Mucosa of descending colon (tissue), 3 donors: ENCODE data around the gene PLIN3. TPM values are rescaled to one million over a fixed set of nuclear protein-coding genes. Genes with fewer than 3 reads are reported as not detected.
"Not testable (repeated sequence)": the region's sequence is repeated elsewhere in the genome, so short reads cannot be mapped to it uniquely, and the experiment has no call there.

Experiments
- ATAC-seq: fragments of 200-7000 bp; cut with Tn5 transposase; one replicate; pipeline ENCODE4 v1.9.1; 2020; ENCODE audit warnings: mild to moderate bottlenecking, moderate library complexity
- DNase-seq, 3 donors: peaks; one replicate each; pipeline ENCODE4 v3.0.0-alpha.2; 2020
- H3K36me3 ChIP-seq: fragments of 200-600 bp; one replicate; pipeline ENCODE4 v1.8.0; 2021; ENCODE audit warnings: low read depth, mild to moderate bottlenecking
- H3K4me1 ChIP-seq: fragments of 200-600 bp; one replicate; pipeline ENCODE4 v1.8.0; 2021; ENCODE audit warnings: low read depth, mild to moderate bottlenecking
- H3K4me3 ChIP-seq: fragments of 200-600 bp; one replicate; pipeline ENCODE4 v1.8.0; 2021; ENCODE audit warnings: mild to moderate bottlenecking
- H3K9me3 ChIP-seq: fragments of 200-600 bp; one replicate; pipeline ENCODE4 v1.8.0; 2021; ENCODE audit warnings: mild to moderate bottlenecking
- intact Hi-C, 2 donors: fragments of 100-400 bp; cut with DNase I in 1 of 2; cut with micrococcal nuclease in 1 of 2; formaldehyde crosslinking; loops; one replicate each; pipeline versions ENCODE4 v1.11.0 to v1.11.1; 2022; cut with DNase I, micrococcal nuclease
- total RNA-seq, 3 donors: library from RNA; stranded (reverse); fragmentation: NEBNext Ultra II Directional in 2 of 3; extraction: Animal tissue kit (Norgen Biotek cat#: 25700) in 2 of 3; gene quantifications; one replicate each; pipeline versions ENCODE4 v1.2.1 to v1.2.4, GENCODE V29; 2021 to 2023
- TF ChIP-seq, protein P1 (sequence below): fragments of 200-600 bp; IDR thresholded peaks from one replicate; pipeline ENCODE4 v1.8.0; 2022; ENCODE audit warnings: antibody characterized with exemption, mild to moderate bottlenecking
- donor health status: DM: no; HTN: no; CAD: no; lungs with moderate emphysema.
- donor health status: DM: no; HTN: no; CAD: no.
- donor health status: DM: no; HTN: yes; CAD: no.

PLIN3 gene
- total RNA-seq, 3 donors from 2014 or later: 77.3 to 125 (median 108) TPM

GRCh38 chr19:4870025-4870700, 2.7 kb upstream of the PLIN3 start:
- intact Hi-C loops: loop anchor here (5.0 kb wide), 2 partner anchors 42 to 162 kb away; no protein-coding TSS in a partner anchor
- Histone ChIP-seq H3K4me1 (peaks cover 8% of the 10 kb centered on the region), H3K36me3 (no peaks in the 10 kb centered on the region), H3K4me3 (no peak overlapping the region), H3K9me3 (no peaks in the 10 kb centered on the region)
- DNase-seq: peak; percentile 47 to 69 (median 60)
- peak; percentile 63 for ATAC-seq
- TF ChIP-seq, protein P1, sequence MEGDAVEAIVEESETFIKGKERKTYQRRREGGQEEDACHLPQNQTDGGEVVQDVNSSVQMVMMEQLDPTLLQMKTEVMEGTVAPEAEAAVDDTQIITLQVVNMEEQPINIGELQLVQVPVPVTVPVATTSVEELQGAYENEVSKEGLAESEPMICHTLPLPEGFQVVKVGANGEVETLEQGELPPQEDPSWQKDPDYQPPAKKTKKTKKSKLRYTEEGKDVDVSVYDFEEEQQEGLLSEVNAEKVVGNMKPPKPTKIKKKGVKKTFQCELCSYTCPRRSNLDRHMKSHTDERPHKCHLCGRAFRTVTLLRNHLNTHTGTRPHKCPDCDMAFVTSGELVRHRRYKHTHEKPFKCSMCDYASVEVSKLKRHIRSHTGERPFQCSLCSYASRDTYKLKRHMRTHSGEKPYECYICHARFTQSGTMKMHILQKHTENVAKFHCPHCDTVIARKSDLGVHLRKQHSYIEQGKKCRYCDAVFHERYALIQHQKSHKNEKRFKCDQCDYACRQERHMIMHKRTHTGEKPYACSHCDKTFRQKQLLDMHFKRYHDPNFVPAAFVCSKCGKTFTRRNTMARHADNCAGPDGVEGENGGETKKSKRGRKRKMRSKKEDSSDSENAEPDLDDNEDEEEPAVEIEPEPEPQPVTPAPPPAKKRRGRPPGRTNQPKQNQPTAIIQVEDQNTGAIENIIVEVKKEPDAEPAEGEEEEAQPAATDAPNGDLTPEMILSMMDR: no peak

DNA sequence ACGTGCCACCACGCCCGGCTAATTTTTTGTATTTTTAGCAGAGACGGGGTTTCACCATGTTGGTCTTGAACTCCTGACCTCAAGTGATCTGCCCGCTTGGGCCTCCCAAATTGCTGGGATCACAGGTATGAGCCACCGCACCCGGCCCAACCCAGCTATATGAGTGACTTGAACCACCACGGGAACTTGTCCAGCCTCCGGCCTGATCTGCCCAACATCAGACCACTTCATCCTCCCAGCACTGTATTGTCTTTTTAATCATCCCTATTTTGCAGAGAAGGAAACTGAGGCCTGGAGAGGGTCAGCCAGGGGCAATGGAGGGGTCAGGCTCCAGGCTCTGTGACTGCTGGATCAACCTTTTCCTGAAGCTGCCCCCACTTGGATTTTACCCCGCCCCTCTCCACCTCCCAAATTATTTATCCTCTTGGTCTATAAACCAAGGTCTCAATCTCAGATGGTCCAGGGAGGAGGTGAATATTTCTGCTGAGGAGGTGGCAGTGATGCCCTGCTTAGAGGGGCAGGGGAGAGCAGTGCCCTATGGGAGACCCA, 893 bp upstream of the PLIN3 start:
- Histone ChIP-seq H3K4me1 (peaks cover 8% of the 10 kb centered on the region), H3K36me3 (no peaks in the 10 kb centered on the region), H3K9me3 (no peaks in the 10 kb centered on the region), H3K4me3 (no peak overlapping the region)
- no peak for ATAC-seq
- TF ChIP-seq, protein P1: no peak
- intact Hi-C loops: no loop called here
- peak in 2 of 3 donors; percentile 42 to 62 for DNase-seq

- peaks cover 9% of the 10 kb centered on the region for H3K4me1 ChIP-seq
- peak; percentile 71 to 86 (median 74) for DNase-seq
- intact Hi-C loops: no loop called here
- peak; percentile 14 for ATAC-seq
- H3K4me3 ChIP-seq: peak overlapping the region; percentile 67
- TF ChIP-seq, protein P1: no peak
- no peaks in the 10 kb centered on the region for H3K36me3 ChIP-seq
- H3K9me3 ChIP-seq: no peaks in the 10 kb centered on the region
Observed at GRCh38 chr19:4866595-4867424, 657 bp downstream of the PLIN3 start.

GRCh38 chr19:4861147-4861546, 6.3 kb downstream of the PLIN3 start:
- Histone ChIP-seq H3K9me3 (no peaks in the 10 kb centered on the region), H3K4me3 (no peak overlapping the region), H3K4me1 (peaks cover 14% of the 10 kb centered on the region), H3K36me3 (no peaks in the 10 kb centered on the region)
- TF ChIP-seq, protein P1: no peak
- DNase-seq (peak; percentile 84 to 88 (median 85)), ATAC-seq (peak; percentile 98)
- intact Hi-C loops: no loop called here

GRCh38 chr19:4859697-4860096, 7.8 kb downstream of the PLIN3 start:
- Histone ChIP-seq H3K9me3 (no peaks in the 10 kb centered on the region), H3K4me1 (peaks cover 14% of the 10 kb centered on the region), H3K4me3 (no peak overlapping the region), H3K36me3 (no peaks in the 10 kb centered on the region)
- ATAC-seq: no peak
- intact Hi-C loops: loop anchor here in 1 of 2 donors (10.0 kb wide), 1 partner anchor 55 kb away; no protein-coding TSS in a partner anchor
- no peak for DNase-seq
- TF ChIP-seq, protein P1: no peak

GRCh38 chr19:4856468-4856867, 11.0 kb downstream of the PLIN3 start:
- intact Hi-C loops: loop anchor here in 1 of 2 donors (10.0 kb wide), 1 partner anchor 52 kb away; no protein-coding TSS in a partner anchor
- ATAC-seq, H3K4me3 ChIP-seq, H3K36me3 ChIP-seq, H3K9me3 ChIP-seq, H3K4me1 ChIP-seq, DNase-seq: not testable (repeated sequence)

DNA sequence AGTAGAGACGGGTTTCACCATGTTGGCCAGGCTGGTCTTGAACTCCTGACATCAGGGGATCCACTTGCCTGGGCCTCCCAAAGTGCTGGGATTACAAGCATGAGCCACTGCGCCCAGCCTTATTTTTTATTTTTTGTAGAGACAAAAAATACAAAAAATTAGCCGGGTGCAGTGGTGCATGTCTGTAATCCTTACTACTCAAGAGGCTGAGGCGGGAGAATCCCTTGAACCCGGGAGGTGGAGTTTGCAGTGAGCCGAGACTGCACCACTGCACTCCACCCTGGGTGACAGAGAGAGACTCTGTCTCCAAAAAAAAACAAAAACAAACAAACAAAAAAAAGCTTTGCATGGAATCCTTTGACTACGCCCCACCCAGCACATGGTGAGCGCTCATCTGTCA, 14.0 kb downstream of the PLIN3 start:
- not testable (repeated sequence) for H3K9me3 ChIP-seq, DNase-seq, H3K4me3 ChIP-seq, H3K36me3 ChIP-seq, H3K4me1 ChIP-seq, ATAC-seq
- intact Hi-C loops: loop anchor here (5.0 to 10.0 kb wide), 2 partner anchors 46 to 49 kb away; no protein-coding TSS in a partner anchor
